Omental fat pad (tissue), 4 donors: ENCODE data around the gene ZMYM4. TPM values are rescaled to one million over a fixed set of nuclear protein-coding genes. Genes with fewer than 3 reads are reported as not detected.

Source experiments
- ATAC-seq: fragments of 150-250 bp; one replicate; pipeline ENCODE4 v1.9.1; 2016; ENCODE audit warnings: mild to moderate bottlenecking, moderate library complexity; ENCODE audit not compliant: low FRiP score
- DNase-seq: peaks from one replicate; pipeline ENCODE4 v3.0.0-alpha.2; 2019; ENCODE audit warnings: low spot score
- CTCF ChIP-seq, 3 donors: fragments of 450-650 bp; IDR thresholded peaks; one replicate each; pipeline ENCODE4 v1.5.1; 2016 to 2017; ENCODE audit warnings: antibody characterized with exemption in 3 of 3, mild to moderate bottlenecking in 3 of 3, moderate library complexity in 2 of 3
- total RNA-seq, 4 donors: library from RNA; depleted of rRNA; stranded (reverse); fragments of >200 nt; gene quantifications; one replicate each; pipeline ENCODE4 v1.1.0, GENCODE V29; 2016

Gene ZMYM4
- total RNA-seq, 4 donors from 2014 or later, result 31.7 to 38.3 (median 33.9) TPM

GRCh38 chr1:35426097-35426586 lies 157.6 kb downstream of the ZMYM4 start:
- ATAC-seq (no peak), DNase-seq (no peak)

GRCh38 chr1:35428360-35428759 lies 159.9 kb downstream of the ZMYM4 start:
- DNase-seq (no peak), ATAC-seq (no peak)
- TF ChIP-seq CTCF (IDR thresholded peaks at IDR 0.05), result no peak

More at GRCh38 chr1:35426097-35426586, 157.6 kb downstream of the ZMYM4 start:
- TF ChIP-seq CTCF (IDR thresholded peaks at IDR 0.05), result no peak

- ATAC-seq, result no peak
- TF ChIP-seq CTCF (IDR thresholded peaks at IDR 0.05), result no peak
These were observed 162.3 kb downstream of the ZMYM4 start for GRCh38 chr1:35430762-35431161.

GRCh38 chr1:35431173-35431599 lies 162.7 kb downstream of the ZMYM4 start:
- TF ChIP-seq CTCF (IDR thresholded peaks at IDR 0.05), result no peak
- DNase-seq (no peak), ATAC-seq (no peak)

More at GRCh38 chr1:35430762-35431161, 162.3 kb downstream of the ZMYM4 start:
- DNase-seq, result no peak

- no peak for TF ChIP-seq CTCF (IDR thresholded peaks at IDR 0.05)
- ATAC-seq (no peak), DNase-seq (no peak)
These were observed 163.7 kb downstream of the ZMYM4 start for GRCh38 chr1:35432231-35432630.

GRCh38 chr1:35433714-35434113 lies 165.2 kb downstream of the ZMYM4 start:
- no peak for ATAC-seq
- no peak for TF ChIP-seq CTCF (IDR thresholded peaks at IDR 0.05)

GRCh38 chr1:35434703-35435102 lies 166.2 kb downstream of the ZMYM4 start:
- DNase-seq, result no peak
- TF ChIP-seq CTCF (IDR thresholded peaks at IDR 0.05), result no peak
- ATAC-seq, result no peak

More at GRCh38 chr1:35433714-35434113, 165.2 kb downstream of the ZMYM4 start:
- no peak for DNase-seq
